ENCODE data around the gene CAMK2G.

GRCh38 chr10:73798927-73799560 lies 75.3 kb downstream of the CAMK2G start:
- TF ChIP-seq CTCF (IDR thresholded peaks at IDR 0.05) (no peak), POLR2A (IDR thresholded peaks at IDR 0.05) (no peak)
